Measurements from ENCODE around the gene SCG3. TPM values are rescaled to one million over a fixed set of nuclear protein-coding genes. Genes with fewer than 3 reads are reported as not detected.

The SCG3 gene
- total and polyA plus RNA-seq, 2 donors, result 0.19 to 0.59 TPM

- Histone ChIP-seq H3K4me1 (ENCODE audit: control insufficient read depth in 2 of 2, insufficient read depth in 2 of 2, low read length in 2 of 2) (no peaks in the 10 kb centered on the region), H3K4me3 (ENCODE audit: low read length in 2 of 2) (no peak overlapping the region), H3K36me3 (ENCODE audit: control insufficient read depth in 2 of 2, insufficient read depth in 2 of 2, low read length in 1 of 2) (no peaks in the 10 kb centered on the region), H3K27ac (ENCODE audit: low read depth in 1 of 2, low read length in 1 of 2) (no peak overlapping the region), H3K27me3 (ENCODE audit: control insufficient read depth in 2 of 2, insufficient read depth in 1 of 2, low read length in 1 of 2) (peaks cover 0 to 2% of the 10 kb centered on the region in 2 donors), H3K9me3 (ENCODE audit: control insufficient read depth in 2 of 2, insufficient read depth in 1 of 2, low read length in 1 of 2) (no peaks in the 10 kb centered on the region)
- no peak for DNase-seq (ENCODE audit: low read depth in 6 of 9, low spot score in 9 of 9)
- 97% methylated on average over 1 of the region's 1 CpG for WGBS
Measured at GRCh38 chr15:51699373-51699772, 18.1 kb downstream of the SCG3 start.

GRCh38 chr15:51702710-51703109, 21.4 kb downstream of the SCG3 start:
- Histone ChIP-seq H3K27me3 (ENCODE audit: control insufficient read depth in 2 of 2, insufficient read depth in 1 of 2, low read length in 1 of 2) (peaks cover 0 to 2% of the 10 kb centered on the region in 2 donors), H3K27ac (ENCODE audit: low read depth in 1 of 2, low read length in 1 of 2) (no peak overlapping the region), H3K9me3 (ENCODE audit: control insufficient read depth in 2 of 2, insufficient read depth in 1 of 2, low read length in 1 of 2) (no peaks in the 10 kb centered on the region), H3K4me1 (ENCODE audit: control insufficient read depth in 2 of 2, insufficient read depth in 2 of 2, low read length in 2 of 2) (no peaks in the 10 kb centered on the region), H3K4me3 (ENCODE audit: low read length in 2 of 2) (no peak overlapping the region), H3K36me3 (ENCODE audit: control insufficient read depth in 2 of 2, insufficient read depth in 2 of 2, low read length in 1 of 2) (no peaks in the 10 kb centered on the region)
- WGBS, result 66% methylated on average over 1 of the region's 1 CpG
- DNase-seq (ENCODE audit: low read depth in 6 of 9, low spot score in 9 of 9), result no peak

GRCh38 chr15:51706291-51706690, 25.0 kb downstream of the SCG3 start:
- Histone ChIP-seq H3K9me3 (ENCODE audit: control insufficient read depth in 2 of 2, insufficient read depth in 1 of 2, low read length in 1 of 2) (no peaks in the 10 kb centered on the region), H3K27ac (ENCODE audit: low read depth in 1 of 2, low read length in 1 of 2) (no peak overlapping the region), H3K4me1 (ENCODE audit: control insufficient read depth in 2 of 2, insufficient read depth in 2 of 2, low read length in 2 of 2) (no peaks in the 10 kb centered on the region), H3K4me3 (ENCODE audit: low read length in 2 of 2) (no peak overlapping the region), H3K27me3 (ENCODE audit: control insufficient read depth in 2 of 2, insufficient read depth in 1 of 2, low read length in 1 of 2) (no peaks in the 10 kb centered on the region), H3K36me3 (ENCODE audit: control insufficient read depth in 2 of 2, insufficient read depth in 2 of 2, low read length in 1 of 2) (no peaks in the 10 kb centered on the region)
- 97% methylated on average over 5 of the region's 5 CpGs for WGBS
- no peak for DNase-seq (ENCODE audit: low read depth in 6 of 9, low spot score in 9 of 9)

- no peak overlapping the region for H3K4me3 ChIP-seq (ENCODE audit: low read length in 2 of 2)
- H3K27ac ChIP-seq (ENCODE audit: low read depth in 1 of 2, low read length in 1 of 2), result no peak overlapping the region
- no peaks in the 10 kb centered on the region for H3K4me1 ChIP-seq (ENCODE audit: control insufficient read depth in 2 of 2, insufficient read depth in 2 of 2, low read length in 2 of 2)
- H3K36me3 ChIP-seq (ENCODE audit: control insufficient read depth in 2 of 2, insufficient read depth in 2 of 2, low read length in 1 of 2), result no peaks in the 10 kb centered on the region
- H3K27me3 ChIP-seq (ENCODE audit: control insufficient read depth in 2 of 2, insufficient read depth in 1 of 2, low read length in 1 of 2), result no peaks in the 10 kb centered on the region
- 95% methylated on average over 2 of the region's 2 CpGs for WGBS
- no peaks in the 10 kb centered on the region for H3K9me3 ChIP-seq (ENCODE audit: control insufficient read depth in 2 of 2, insufficient read depth in 1 of 2, low read length in 1 of 2)
- no peak for DNase-seq (ENCODE audit: low read depth in 6 of 9, low spot score in 9 of 9)
Measured at GRCh38 chr15:51706926-51707608, 25.8 kb downstream of the SCG3 start.

- H3K9me3 ChIP-seq (ENCODE audit: control insufficient read depth in 2 of 2, insufficient read depth in 1 of 2, low read length in 1 of 2), result no peaks in the 10 kb centered on the region
- 94% methylated on average over 5 of the region's 5 CpGs for WGBS
- DNase-seq (ENCODE audit: low read depth in 6 of 9, low spot score in 9 of 9), result no peak
- H3K27ac ChIP-seq (ENCODE audit: low read depth in 1 of 2, low read length in 1 of 2), result no peak overlapping the region
- no peaks in the 10 kb centered on the region for H3K27me3 ChIP-seq (ENCODE audit: control insufficient read depth in 2 of 2, insufficient read depth in 1 of 2, low read length in 1 of 2)
- no peaks in the 10 kb centered on the region for H3K36me3 ChIP-seq (ENCODE audit: control insufficient read depth in 2 of 2, insufficient read depth in 2 of 2, low read length in 1 of 2)
- H3K4me3 ChIP-seq (ENCODE audit: low read length in 2 of 2), result no peak overlapping the region
- no peaks in the 10 kb centered on the region for H3K4me1 ChIP-seq (ENCODE audit: control insufficient read depth in 2 of 2, insufficient read depth in 2 of 2, low read length in 2 of 2)
Measured at GRCh38 chr15:51708013-51708412, 26.7 kb downstream of the SCG3 start.

- WGBS, result 91% methylated on average over 5 of the region's 5 CpGs
- Histone ChIP-seq H3K4me1 (ENCODE audit: control insufficient read depth in 2 of 2, insufficient read depth in 2 of 2, low read length in 2 of 2) (no peaks in the 10 kb centered on the region), H3K4me3 (ENCODE audit: low read length in 2 of 2) (no peak overlapping the region), H3K36me3 (ENCODE audit: control insufficient read depth in 2 of 2, insufficient read depth in 2 of 2, low read length in 1 of 2) (no peaks in the 10 kb centered on the region), H3K27me3 (ENCODE audit: control insufficient read depth in 2 of 2, insufficient read depth in 1 of 2, low read length in 1 of 2) (no peaks in the 10 kb centered on the region), H3K9me3 (ENCODE audit: control insufficient read depth in 2 of 2, insufficient read depth in 1 of 2, low read length in 1 of 2) (no peaks in the 10 kb centered on the region), H3K27ac (ENCODE audit: low read depth in 1 of 2, low read length in 1 of 2) (no peak overlapping the region)
- DNase-seq (ENCODE audit: low read depth in 6 of 9, low spot score in 9 of 9), result no peak
Measured at GRCh38 chr15:51709031-51709430, 27.7 kb downstream of the SCG3 start.

- no peaks in the 10 kb centered on the region for H3K27me3 ChIP-seq (ENCODE audit: control insufficient read depth in 2 of 2, insufficient read depth in 1 of 2, low read length in 1 of 2)
- H3K27ac ChIP-seq (ENCODE audit: low read depth in 1 of 2, low read length in 1 of 2), result no peak overlapping the region
- no peak for DNase-seq (ENCODE audit: low read depth in 6 of 9, low spot score in 9 of 9)
- H3K4me3 ChIP-seq (ENCODE audit: low read length in 2 of 2), result no peak overlapping the region
- H3K36me3 ChIP-seq (ENCODE audit: control insufficient read depth in 2 of 2, insufficient read depth in 2 of 2, low read length in 1 of 2), result no peaks in the 10 kb centered on the region
- WGBS, result 91% methylated on average over 1 of the region's 1 CpG
- H3K4me1 ChIP-seq (ENCODE audit: control insufficient read depth in 2 of 2, insufficient read depth in 2 of 2, low read length in 2 of 2), result no peaks in the 10 kb centered on the region
- no peaks in the 10 kb centered on the region for H3K9me3 ChIP-seq (ENCODE audit: control insufficient read depth in 2 of 2, insufficient read depth in 1 of 2, low read length in 1 of 2)
Measured at GRCh38 chr15:51714162-51714561, 32.9 kb downstream of the SCG3 start.

GRCh38 chr15:51714911-51715310, 33.6 kb downstream of the SCG3 start:
- DNase-seq (ENCODE audit: low read depth in 6 of 9, low spot score in 9 of 9), result no peak
- no peaks in the 10 kb centered on the region for H3K4me1 ChIP-seq (ENCODE audit: control insufficient read depth in 2 of 2, insufficient read depth in 2 of 2, low read length in 2 of 2)
- H3K9me3 ChIP-seq (ENCODE audit: control insufficient read depth in 2 of 2, insufficient read depth in 1 of 2, low read length in 1 of 2), result no peaks in the 10 kb centered on the region
- H3K36me3 ChIP-seq (ENCODE audit: control insufficient read depth in 2 of 2, insufficient read depth in 2 of 2, low read length in 1 of 2), result no peaks in the 10 kb centered on the region
- WGBS, result 98% methylated on average over 1 of the region's 1 CpG
- no peak overlapping the region for H3K4me3 ChIP-seq (ENCODE audit: low read length in 2 of 2)
- no peaks in the 10 kb centered on the region for H3K27me3 ChIP-seq (ENCODE audit: control insufficient read depth in 2 of 2, insufficient read depth in 1 of 2, low read length in 1 of 2)
- no peak overlapping the region for H3K27ac ChIP-seq (ENCODE audit: low read depth in 1 of 2, low read length in 1 of 2)

GRCh38 chr15:51718219-51718618, 36.9 kb downstream of the SCG3 start:
- peaks cover 10% of the 10 kb centered on the region in 2 donors for H3K36me3 ChIP-seq (ENCODE audit: control insufficient read depth in 2 of 2, insufficient read depth in 2 of 2, low read length in 1 of 2)
- no peaks in the 10 kb centered on the region for H3K9me3 ChIP-seq (ENCODE audit: control insufficient read depth in 2 of 2, insufficient read depth in 1 of 2, low read length in 1 of 2)
- no peak overlapping the region for H3K4me3 ChIP-seq (ENCODE audit: low read length in 2 of 2)
- WGBS, result 94% methylated on average over 4 of the region's 4 CpGs
- no peaks in the 10 kb centered on the region for H3K4me1 ChIP-seq (ENCODE audit: control insufficient read depth in 2 of 2, insufficient read depth in 2 of 2, low read length in 2 of 2)
- DNase-seq (ENCODE audit: low read depth in 6 of 9, low spot score in 9 of 9), result no peak
- no peak overlapping the region for H3K27ac ChIP-seq (ENCODE audit: low read depth in 1 of 2, low read length in 1 of 2)
- no peaks in the 10 kb centered on the region for H3K27me3 ChIP-seq (ENCODE audit: control insufficient read depth in 2 of 2, insufficient read depth in 1 of 2, low read length in 1 of 2)
